ENCODE results near the gene HAVCR1.

Gene HAVCR1

DNA sequence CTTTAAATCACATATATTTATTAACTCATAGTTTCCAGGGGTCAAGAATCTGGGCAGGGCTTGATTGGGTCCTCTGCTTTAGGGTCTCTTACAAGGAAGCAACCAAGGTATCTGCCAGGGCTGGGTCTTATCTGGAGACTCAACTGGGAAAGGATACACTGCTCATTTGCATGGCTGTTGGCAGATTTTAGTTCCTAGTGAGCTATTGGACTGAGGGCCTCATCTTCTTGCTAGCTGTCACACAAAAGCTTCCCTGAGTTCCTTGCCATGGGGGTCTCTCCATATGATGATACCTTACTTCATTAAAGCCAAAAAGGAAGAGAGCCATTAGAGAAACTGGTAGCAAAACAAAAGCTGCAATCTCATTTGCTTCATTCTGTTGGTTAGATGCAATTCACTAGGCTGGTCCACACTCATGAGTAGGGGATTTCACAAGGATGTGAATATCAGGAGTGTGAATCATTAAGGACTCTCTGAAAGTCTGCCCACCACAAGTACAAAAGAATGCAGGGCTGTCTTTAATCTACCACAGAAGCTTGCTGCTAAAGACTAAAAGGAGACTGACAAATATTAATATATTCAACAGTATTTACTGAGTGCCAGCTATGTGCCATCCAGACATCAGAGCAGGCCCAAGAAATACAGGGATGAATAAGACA is 53.9 kb downstream of the HAVCR1 start:
- no peak overlapping the region for H3K4me3 ChIP-seq (ENCODE audit: extremely low read depth, insufficient read depth, low read length, poor library complexity, severe bottlenecking)
- no peak overlapping the region for H3K27ac ChIP-seq (ENCODE audit: low read depth, low read length, severe bottlenecking)
- H3K9me3 ChIP-seq (ENCODE audit: control insufficient read depth, low read length), result peaks cover 8% of the 10 kb centered on the region
- H3K36me3 ChIP-seq (ENCODE audit: control insufficient read depth, insufficient read depth, low read length), result no peaks in the 10 kb centered on the region
- H3K4me1 ChIP-seq (ENCODE audit: control insufficient read depth, insufficient read depth, low read length, poor library complexity, severe bottlenecking), result peaks cover 6% of the 10 kb centered on the region

DNA sequence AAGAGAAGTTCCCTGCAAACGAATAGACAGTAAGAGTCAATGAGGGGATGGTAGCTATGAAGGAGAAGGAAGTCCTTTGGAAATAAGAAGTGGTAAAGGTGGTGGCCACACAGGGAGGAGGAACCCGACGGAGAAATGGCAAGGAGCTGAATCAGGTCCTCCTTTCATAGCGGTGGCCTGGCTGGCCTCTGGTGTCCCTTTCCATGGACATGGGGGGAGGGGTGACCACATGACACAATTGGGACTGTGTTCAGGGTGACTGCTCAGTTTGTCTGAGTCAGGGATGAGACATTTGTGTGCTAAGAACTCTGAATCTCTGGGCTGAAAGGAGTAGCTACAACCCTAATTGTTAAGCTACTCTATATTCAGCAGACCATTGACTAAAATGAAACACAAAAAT is 67.2 kb downstream of the HAVCR1 start:
- Histone ChIP-seq H3K36me3 (ENCODE audit: control insufficient read depth, insufficient read depth, low read length) (no peaks in the 10 kb centered on the region), H3K27ac (ENCODE audit: low read depth, low read length, severe bottlenecking) (no peak overlapping the region), H3K9me3 (ENCODE audit: control insufficient read depth, low read length) (no peaks in the 10 kb centered on the region), H3K4me1 (ENCODE audit: control insufficient read depth, insufficient read depth, low read length, poor library complexity, severe bottlenecking) (no peaks in the 10 kb centered on the region), H3K4me3 (ENCODE audit: extremely low read depth, insufficient read depth, low read length, poor library complexity, severe bottlenecking) (no peak overlapping the region)
- WGBS, 2 experiments (ENCODE audit: insufficient coverage in 2 of 2), result 78 to 90% methylated on average over 1 to 4 of the region's 4 CpGs

DNA sequence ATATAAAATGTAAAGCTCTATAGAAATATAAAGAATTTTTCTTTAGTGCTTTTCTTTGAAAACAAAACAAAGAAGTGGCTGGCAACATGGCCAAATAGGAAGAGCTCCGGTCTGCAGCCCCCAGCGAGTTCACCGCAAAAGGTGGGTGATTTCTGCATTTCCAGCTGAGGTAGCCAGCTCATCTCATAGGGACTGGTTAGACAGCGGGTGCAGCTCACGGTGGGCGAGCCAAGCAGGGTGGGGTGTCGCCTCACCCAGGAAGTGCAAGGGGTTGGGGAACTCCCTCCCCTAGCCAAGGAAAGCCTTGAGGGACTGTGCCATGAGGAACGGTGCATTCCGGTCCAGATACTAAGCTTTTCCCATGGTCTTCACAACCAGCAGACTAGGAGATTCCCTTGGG is 74.9 kb downstream of the HAVCR1 start:
- Histone ChIP-seq H3K4me3 (ENCODE audit: extremely low read depth, insufficient read depth, low read length, poor library complexity, severe bottlenecking) (no peak overlapping the region), H3K9me3 (ENCODE audit: control insufficient read depth, low read length) (no peaks in the 10 kb centered on the region), H3K4me1 (ENCODE audit: control insufficient read depth, insufficient read depth, low read length, poor library complexity, severe bottlenecking) (no peaks in the 10 kb centered on the region), H3K27ac (ENCODE audit: low read depth, low read length, severe bottlenecking) (no peak overlapping the region), H3K36me3 (ENCODE audit: control insufficient read depth, insufficient read depth, low read length) (no peaks in the 10 kb centered on the region)
- WGBS, 2 experiments (ENCODE audit: insufficient coverage in 2 of 2), result 89 to 92% methylated on average over 4 to 9 of the region's 9 CpGs

DNA sequence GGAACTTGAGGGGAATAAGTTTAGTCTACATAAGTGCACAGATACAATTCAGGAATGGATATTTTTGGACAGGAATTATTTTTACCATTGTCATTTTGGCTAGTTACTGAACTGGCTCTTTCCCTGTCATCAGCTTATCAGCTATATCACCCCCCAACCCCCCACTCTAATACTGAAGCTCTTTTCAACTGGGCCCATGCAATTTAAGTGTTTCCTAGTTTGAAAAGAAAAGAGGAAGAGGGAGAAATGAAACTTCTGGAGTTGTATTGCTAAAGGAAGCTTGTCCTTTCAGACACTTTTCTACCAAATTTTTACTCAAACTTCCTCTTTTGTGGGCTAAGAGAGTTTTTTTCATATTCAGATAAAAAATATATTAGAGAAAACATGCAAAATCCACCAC is 77.4 kb downstream of the HAVCR1 start:
- H3K4me3 ChIP-seq (ENCODE audit: extremely low read depth, insufficient read depth, low read length, poor library complexity, severe bottlenecking), result no peak overlapping the region
- H3K36me3 ChIP-seq (ENCODE audit: control insufficient read depth, insufficient read depth, low read length), result no peaks in the 10 kb centered on the region
- H3K4me1 ChIP-seq (ENCODE audit: control insufficient read depth, insufficient read depth, low read length, poor library complexity, severe bottlenecking), result no peaks in the 10 kb centered on the region
- no peaks in the 10 kb centered on the region for H3K9me3 ChIP-seq (ENCODE audit: control insufficient read depth, low read length)
- no peak overlapping the region for H3K27ac ChIP-seq (ENCODE audit: low read depth, low read length, severe bottlenecking)
